NCI-H2196 treated with DMSO at 0.1 percent for 48 hours (cell line): ENCODE measurements around the gene CFAP221.

Experiments used
- DNase-seq: peaks from one replicate; lab custom pipeline; 2025; ENCODE audit not compliant: unreplicated experiment; lab: John Stamatoyannopoulos, UW

CFAP221 gene

DNA sequence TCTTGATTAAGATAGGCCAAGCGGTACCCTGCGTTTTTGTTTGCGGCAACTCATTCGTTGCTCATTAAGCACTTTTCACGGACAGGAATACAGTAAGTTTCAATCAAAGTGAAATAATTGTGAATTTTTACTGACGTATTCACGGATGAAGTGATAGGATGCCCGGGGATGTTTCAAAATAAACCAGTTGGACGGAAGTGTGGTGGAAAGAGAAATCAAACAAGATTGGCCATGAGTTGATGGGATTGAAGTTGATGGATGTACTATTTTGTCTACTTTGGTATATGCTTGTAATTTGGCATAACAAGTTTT lies 135.2 kb downstream of the CFAP221 start:
- DNase-seq: no peak

DNA sequence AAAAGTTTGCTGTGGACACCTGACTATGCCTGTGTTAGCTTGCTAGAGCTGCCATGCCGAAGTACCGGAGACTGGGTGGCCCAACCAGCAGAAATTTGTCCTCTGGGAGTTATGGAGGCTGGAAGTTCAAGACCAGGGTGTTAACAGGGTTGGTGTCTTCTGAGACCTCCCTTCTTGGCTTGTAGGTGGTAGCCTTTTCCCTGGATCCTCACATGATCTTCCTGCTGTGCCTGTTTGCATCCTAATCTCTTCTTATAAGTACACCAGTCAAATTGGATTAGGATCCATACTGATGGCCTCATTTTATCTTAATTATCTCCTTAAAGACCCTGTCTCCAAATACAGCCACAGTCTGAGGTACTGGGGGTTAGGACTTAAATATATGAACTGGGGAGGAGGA lies 135.6 kb downstream of the CFAP221 start:
- no peak for DNase-seq

DNA sequence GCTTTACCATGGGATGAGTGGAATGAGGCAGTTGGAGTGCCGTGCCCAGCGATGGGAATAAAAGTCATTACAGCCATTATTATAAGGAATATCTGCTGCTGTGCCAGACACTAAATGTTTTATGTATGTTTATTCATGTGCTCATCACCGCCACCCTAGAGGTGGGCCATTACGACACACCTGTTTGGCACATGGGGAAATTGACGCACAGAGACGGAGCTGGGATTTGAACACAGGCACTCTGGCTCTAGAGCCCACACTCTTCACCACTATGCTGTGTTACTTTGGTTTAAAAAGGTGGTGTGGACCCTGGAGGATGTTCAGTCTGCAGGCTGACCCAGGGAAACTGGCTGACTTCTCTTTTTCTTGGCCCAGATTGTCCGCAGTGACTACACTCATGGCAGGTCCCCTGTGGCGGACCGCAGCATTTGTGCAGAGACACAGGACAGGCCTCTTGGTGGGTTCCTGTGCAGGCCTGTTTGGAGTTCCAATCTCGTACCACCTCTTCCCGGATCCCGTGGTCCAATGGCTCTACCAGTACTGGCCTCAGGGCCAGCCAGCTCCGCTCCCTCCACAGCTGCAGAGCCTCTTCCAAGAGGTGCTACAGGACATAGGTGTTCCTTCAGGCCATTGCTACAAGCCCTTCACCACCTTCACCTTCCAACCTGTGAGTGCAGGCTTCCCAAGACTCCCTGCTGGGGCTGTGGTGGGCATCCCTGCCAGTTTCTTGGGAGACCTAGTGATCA lies 136.4 kb downstream of the CFAP221 start:
- no peak for DNase-seq

DNA sequence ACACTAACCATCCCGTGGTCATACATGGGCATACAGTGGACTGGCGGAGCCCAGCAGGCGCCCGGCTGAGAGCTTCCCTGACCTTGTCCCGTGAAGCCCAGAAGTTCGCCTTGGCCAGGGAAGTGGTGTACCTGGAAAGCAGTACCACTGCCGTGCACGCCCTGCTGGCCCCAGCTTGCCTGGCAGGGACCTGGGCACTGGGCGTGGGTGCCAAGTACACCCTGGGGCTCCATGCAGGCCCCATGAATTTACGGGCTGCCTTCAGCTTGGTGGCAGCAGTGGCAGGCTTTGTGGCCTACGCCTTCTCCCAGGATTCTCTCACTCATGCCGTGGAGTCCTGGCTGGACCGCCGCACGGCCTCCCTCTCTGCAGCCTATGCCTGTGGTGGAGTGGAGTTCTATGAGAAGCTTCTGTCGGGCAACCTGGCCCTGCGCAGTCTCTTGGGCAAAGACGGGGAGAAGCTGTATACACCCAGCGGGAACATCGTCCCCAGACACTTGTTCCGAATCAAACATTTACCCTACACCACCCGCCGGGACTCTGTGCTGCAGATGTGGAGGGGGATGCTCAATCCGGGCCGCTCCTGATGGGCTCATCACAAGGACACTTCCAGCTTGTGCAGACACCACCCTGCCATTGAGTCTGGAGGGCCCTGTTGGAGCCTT lies 137.1 kb downstream of the CFAP221 start:
- DNase-seq: no peak

DNA sequence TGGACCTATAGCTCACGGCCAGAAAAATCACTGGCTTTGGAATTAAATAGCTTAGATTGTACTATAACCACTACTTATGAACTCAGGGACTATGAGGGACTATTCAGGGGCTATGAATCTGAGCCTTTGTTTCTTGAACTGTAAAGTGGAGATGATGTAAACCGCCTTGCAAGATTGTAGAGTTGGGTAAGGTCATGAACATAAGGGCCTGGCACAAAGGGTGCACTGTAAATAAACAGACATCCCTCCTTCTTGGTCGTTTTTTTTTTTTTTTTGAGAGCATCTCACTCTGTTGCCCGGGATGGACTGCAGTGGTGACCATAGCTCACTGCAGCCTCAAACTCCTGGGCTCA lies 137.6 kb downstream of the CFAP221 start:
- DNase-seq: no peak

DNA sequence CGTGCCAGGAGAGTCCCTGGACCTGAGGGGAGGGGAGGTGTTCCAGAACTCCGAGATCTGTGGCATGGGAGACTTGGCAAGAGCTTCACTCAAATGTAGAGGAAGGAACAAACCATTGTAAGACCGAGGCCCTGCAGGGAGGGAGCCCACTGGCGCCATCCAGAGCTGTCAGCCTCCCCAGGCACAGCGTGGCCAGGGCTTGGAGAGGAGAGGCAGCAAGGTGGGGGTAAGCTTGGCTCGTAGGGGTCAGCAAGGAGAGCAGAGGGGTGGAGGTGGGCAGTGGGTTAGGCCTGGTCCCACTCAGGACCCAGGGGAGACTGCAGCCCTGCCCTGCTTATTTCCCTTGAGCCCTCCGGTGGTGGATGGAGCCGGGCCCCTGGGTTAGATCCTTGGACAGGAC lies 138.3 kb downstream of the CFAP221 start:
- no peak for DNase-seq

DNA sequence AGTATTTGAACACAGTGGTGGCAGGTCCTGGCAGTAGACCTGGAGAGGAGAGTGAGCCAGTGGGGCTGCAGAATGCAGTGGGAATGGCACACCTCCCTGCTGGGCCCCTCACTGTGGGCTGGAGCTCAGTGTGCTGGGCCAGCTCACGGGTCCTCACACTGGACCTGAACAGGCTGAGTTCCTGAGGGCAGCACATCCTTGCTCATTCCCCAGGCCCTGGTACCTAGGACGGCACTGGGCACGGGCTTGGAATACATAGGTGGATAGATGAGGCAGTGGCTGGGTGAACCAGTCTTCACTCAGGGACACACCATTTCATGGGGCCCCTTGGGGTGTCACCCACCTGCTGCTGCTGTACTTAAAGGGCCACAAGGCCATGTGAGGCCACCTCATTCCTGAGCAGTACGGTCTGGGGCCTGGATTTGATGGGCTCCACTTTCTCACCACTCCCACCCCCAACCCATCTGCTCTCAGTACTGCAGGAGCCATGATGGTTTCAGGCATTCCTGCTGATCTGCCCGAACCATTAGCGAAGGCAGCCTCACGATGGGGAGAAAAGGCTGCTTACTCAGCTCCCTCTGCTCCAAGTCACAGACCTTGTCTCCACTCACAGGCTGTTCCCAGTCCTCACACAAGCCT lies 138.9 kb downstream of the CFAP221 start:
- DNase-seq: no peak

DNA sequence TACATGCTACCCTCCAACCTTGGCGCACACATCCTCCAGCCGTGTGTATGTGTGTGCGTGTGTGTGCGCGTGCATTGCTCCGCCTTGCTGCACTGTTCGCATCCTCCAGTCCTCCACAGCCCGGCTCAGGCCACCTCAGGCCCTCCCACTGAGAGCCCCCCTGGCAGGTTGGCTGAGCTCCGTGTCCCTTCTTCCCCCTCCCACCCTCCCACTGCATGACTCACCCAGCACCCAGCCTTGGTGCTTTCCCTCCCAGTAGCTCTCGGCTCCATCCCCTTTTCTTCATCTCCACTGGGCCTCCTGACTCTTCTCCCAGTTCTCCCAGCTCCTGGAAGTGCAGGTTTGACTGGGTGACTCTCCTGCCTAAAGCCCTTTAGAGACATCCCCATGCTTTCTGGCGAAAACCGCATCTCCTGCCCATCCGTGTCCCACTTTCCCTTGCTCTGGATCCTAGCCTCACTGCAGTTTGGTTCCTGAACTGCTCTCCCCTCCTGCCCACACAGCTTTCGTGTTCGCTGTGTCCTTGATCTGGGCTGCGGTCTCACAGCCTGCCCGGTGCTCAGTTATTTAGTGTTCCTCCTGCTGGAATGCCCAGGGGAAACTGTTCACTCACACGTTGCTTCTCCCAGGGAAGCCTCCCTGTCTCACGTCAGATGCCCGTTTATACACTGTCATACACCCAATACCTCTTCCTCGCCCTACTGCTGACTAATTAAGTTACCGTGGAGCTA lies 139.6 kb downstream of the CFAP221 start:
- DNase-seq: no peak

DNA sequence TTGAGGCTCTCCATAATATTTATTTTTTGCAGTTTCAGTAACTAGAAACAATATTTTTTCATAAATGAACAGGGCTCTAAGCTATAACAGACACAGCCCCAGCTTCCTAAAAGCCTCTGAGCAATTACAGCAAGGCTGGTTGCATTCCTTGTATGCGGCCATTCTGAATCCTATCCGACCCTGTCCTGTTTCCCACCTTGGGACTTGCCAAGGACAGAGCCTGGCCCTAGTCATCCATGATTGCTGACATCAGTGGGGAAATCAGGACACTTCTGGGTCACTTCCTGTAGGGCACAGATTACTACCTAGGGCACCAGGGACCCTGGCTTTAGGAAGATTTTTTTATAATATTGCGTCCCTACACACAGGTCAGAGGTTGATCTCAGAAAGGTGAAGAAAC lies 140.3 kb downstream of the CFAP221 start:
- no peak for DNase-seq

DNA sequence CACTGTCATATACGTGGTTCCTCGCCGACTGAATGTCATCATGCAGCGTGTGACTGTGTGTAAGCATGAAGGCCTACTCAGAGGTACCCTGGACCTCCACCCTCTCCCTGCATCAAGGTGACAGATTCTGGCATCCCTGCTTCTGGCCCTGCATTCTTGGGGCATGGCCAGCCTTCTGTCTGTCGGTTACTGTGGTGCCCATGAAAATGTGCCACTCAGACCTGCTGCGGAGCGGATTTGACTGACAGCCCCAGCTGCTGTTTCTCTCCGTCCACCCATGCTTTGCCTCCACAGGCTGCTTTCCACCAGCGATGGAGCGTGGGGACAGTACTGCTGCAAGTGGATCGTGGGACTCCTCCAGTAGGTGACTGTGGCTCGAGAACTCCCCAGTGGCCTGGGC lies 144.4 kb downstream of the CFAP221 start:
- no peak for DNase-seq

DNA sequence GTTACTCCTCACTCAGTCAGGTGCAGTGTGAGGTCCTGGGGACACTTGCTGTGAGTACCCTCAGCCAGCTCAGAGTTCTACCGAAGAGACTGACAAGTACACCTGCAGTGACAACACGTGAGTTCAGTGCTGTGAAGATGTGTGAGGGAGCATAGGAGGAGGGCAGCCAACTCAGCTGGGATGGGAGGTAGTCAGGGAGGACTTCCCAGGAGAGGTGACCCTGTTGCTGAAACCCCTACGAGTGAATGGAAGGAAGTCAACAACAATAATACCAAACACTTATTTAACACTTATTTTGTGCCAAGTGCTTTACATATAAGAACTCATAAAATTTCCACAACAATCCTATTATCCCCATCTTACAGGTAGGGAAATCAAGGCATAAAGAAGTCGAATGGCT lies 145.0 kb downstream of the CFAP221 start:
- no peak for DNase-seq

DNA sequence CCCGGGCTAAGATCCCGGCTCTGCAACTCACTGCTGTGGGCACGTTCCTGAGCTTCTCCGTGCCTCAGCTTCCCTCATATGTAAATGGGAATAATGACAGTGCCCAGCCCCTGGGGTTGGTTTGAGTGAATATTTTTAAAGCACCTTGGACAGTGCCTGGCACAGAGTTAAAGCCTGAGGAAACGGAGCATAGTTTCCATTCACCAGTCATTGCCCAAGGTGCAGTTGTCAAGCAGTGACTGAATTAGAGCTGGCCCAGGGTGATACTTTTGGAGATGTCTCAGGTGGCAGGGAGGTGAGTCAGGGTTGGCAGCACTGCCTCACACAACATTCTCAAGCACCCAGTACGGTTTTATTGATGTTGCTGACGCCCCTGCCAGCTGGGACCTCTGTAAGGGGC lies 146.9 kb downstream of the CFAP221 start:
- DNase-seq: no peak

DNA sequence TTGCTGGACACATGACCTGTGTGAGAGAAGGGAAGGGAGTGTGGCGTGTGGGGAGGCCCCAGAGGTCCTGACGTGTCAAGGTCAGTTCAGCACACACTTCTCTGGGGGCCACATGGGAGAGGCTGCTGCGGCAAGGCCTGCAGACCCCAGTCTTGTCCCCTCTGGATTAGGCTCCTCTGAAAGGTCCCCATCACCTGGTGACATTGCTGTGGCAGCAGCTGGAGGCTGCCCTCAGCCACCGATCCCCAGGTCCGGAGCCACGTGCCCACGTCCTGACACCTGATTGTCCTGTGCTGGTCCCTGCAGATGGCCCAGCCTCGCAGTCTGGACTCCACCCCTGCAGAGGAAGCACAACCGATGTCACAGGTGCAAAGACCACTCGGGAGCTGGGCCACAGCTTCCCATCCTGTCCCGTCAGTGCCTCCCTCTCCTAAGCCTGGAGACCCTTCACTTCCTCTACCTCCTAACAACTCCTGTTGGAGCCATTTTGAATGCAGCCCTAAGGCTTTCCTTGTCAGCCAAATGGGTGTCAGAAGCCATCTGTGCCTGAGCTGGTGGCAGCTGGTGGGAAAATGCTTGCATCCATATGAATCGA lies 147.5 kb downstream of the CFAP221 start:
- no peak for DNase-seq

DNA sequence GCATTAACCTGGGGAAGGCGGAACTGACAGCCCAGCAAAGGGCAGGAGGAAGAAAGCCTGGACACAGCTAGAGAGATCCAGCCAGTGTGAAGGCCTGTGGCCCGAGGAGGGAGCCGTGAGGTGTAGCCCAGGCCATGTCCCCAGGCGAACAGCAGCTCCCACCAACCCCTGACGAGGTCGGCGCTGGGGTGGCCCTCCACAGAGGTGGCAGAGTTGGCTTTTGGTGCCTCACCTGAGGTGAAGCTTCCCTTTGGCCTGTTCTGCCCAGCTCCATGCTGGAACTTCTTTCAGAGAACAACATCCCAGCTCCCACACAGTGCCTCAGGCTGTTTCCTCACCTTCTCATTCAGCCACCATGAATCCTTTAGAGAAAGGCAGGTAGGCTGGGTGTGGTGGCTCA lies 148.1 kb downstream of the CFAP221 start:
- no peak for DNase-seq

DNA sequence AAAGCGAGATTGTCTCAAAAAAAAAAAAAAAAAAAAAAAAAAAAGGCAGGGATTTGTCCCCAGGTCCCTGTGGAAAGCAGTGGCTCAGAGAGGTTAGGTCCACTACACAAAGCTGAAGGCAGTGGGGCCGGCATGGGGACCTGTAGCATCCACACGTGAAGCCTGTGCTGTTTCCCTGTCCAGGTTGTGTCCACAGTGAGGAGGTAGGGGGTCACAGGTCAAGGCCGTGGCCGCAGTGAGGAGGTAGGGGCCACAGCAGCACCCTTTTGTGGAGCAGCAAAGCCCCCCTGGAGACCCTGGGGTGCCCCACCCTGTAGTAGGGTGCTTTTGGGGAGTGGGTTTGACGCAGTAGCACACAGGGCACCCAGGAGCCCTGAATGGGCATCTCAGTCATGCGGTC lies 148.7 kb downstream of the CFAP221 start:
- DNase-seq: no peak

DNA sequence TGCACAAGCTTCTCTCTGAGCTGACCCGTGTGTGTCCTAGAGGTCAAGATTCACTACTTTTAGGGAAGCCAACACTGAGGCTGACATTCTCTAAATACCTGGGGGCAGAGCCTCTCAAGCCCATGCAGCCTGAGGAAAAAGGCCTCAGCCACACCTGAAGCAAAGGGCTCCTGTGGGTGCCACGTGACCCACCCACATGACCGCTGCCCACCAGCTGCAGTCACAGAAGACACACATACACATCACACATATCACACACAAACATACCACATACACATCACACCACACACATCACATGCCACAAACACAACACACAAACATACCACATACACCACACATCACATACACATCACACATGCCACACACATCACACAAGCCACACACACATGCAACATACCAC lies 149.3 kb downstream of the CFAP221 start:
- DNase-seq: no peak

DNA sequence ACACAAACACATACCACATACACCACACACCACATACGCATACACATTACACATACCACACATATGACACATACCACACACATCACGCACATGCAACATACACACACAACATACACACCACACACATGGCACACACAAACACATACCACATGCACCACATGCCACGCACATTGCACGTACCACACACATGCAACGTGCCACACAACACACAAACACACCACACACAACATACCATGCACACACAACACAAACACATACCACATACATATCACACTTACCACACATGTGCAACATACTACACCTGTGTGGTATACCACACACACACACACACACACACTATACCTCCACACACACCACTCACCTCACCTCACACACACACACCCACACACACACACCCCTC lies 149.7 kb downstream of the CFAP221 start:
- DNase-seq: no peak

DNA sequence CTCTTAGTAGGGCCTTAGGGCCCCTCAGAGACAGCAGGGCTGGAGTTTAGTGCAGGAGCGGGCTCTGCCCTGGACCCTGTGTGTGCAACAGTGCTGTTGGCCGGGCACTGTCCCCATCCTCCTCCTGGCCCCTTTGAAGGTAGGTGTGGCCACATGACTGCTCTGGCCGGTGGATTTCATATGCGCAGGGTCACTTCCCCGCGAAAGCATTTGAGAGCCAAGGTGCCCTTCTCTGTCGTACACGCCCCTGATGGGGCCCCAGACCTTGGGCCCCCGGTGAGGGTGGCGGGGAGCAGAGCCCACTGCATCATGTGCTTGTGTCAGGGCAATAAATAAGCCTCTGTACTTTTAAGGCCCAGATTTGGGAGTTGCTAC lies 150.2 kb downstream of the CFAP221 start:
- DNase-seq: no peak

DNA sequence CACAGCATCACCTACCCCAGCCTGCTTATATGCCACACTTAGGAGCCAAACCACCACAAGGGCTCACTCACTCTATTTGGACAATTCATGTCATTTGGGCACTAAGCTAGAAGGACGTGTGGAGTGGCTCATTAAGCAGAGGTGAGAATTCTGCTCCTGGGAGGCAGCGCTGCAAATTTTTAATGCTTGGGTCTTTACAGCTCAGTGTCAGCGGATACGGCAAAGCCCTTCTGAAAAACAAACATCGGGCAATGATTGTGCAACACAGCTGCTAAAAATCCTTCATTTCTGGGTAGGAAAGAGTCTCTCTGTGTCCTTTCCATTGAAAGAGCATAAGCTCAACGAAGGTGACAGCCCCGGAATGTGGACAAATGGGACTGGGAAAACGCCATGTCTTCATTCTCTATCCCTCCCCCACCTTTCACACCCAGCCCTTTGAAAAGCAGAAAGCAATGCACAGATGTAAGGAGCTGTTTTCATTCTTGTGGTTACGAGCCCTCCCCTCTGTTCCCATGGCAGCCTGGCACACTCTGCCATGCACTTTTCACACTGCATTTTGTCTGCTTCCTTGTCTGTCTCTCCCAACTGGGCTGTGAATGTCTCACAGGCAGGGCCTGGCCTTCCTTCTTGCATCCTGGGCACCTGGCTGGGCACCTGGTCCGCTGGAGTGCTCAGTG lies 150.7 kb downstream of the CFAP221 start:
- peak; percentile 38 for DNase-seq

DNA sequence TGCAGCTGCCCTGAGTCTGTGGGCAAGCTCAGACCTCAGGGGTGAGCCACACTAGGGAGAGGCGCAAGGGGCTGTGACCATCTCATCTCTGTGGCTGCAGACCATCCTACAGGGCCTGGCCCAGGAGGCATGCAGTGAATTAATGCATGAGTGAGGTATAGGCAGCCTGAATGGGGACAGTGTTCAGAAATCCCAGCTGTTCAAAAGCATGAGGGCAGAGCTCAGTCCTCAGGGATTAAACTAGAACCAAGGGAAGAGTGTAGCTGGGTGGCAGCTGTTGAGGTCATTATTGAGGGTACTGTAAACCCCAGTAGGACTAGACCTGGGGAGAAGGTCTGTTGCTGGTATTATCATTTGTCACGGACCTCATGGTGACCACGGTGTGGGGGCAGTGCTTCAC lies 151.8 kb downstream of the CFAP221 start:
- no peak for DNase-seq

DNA sequence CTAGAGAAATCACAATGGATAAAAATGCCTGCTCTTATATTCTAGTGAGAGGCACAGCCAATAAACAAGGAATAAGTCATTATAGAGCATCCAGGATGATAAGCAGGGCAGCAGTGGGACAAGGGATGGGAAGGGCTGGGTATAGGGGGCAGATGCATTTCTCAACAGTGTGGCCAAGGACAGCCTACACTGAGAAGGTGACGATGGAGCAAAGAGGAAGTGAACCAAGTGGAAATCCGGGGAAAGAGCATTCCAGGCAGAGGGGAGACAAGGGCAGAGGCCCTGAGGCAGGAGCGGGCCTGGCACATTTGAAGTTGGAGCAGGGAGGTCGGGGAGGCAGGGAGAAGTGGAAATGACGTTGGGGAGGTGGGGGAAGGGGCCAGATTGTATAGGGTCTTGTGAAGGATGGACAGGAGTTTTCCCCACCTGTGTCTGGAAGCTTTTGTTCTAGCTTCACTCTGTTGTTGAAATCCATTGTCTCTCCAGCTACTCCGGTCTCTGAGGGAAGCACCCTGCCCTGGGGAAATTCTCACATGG lies 152.3 kb downstream of the CFAP221 start:
- DNase-seq: no peak
